Gastrocnemius medialis (tissue), 4 donors: ENCODE measurements around the gene PPM1J. TPM values are rescaled to one million over a fixed set of nuclear protein-coding genes. Genes with fewer than 3 reads are reported as not detected.
A peak's percentile ranks its signal among the peaks of the same experiment; 100 is the strongest.

ENCODE experiments used
- ATAC-seq, 2 donors: fragments of 150-250 bp; one replicate each; pipeline ENCODE4 v1.9.1; 2016
- DNase-seq, 2 donors: peaks; one replicate each; pipeline ENCODE4 v3.0.0-alpha.2; 2019
- H3K27ac ChIP-seq, 4 donors: fragments of 200-600 bp; sonication (generic); 1 replicate in 1 of 4; 2 replicates in 3 of 4; pipeline ENCODE4 v1.5.1; 2016 to 2018; ENCODE audit warnings: mild to moderate bottlenecking in 2 of 4, moderate library complexity in 1 of 4
- H3K27me3 ChIP-seq, 3 donors: fragments of 200-600 bp; sonication (generic) in 2 of 3; 1 replicate in 1 of 3; 2 replicates in 2 of 3; pipeline versions ENCODE4 v1.5.1 to v1.6.0; 2016 to 2019; ENCODE audit warnings: mild to moderate bottlenecking in 1 of 3, moderate library complexity in 1 of 3
- H3K36me3 ChIP-seq, 2 donors: fragments of 200-600 bp; sonication (generic) in 1 of 2; one replicate each; pipeline ENCODE4 v1.5.1; 2017 to 2018
- H3K4me1 ChIP-seq, 2 donors: fragments of 200-600 bp; sonication (generic) in 1 of 2; one replicate each; pipeline ENCODE4 v1.5.1; 2016 to 2017; ENCODE audit warnings: mild to moderate bottlenecking in 2 of 2
- H3K4me3 ChIP-seq, 4 donors: fragments of 200-600 bp; sonication (generic) in 3 of 4; 1 replicate in 1 of 4; 2 replicates in 3 of 4; pipeline ENCODE4 v1.5.1; 2016 to 2019; ENCODE audit warnings: mild to moderate bottlenecking in 2 of 4
- H3K9me3 ChIP-seq, 3 donors: fragments of 200-600 bp; sonication (generic) in 2 of 3; 1 replicate in 1 of 3; 2 replicates in 2 of 3; pipeline ENCODE4 v1.5.1; 2016 to 2019
- CTCF ChIP-seq, 5 experiments: fragments of 450-650 bp in 3 of 5; fragments of 200-600 bp in 2 of 5; sonication (generic) in 2 of 5; IDR thresholded peaks in 4 of 5; conservative IDR thresholded peaks in 1 of 5; 1 replicate in 4 of 5; 2 replicates in 1 of 5; pipeline ENCODE4 v1.5.1; 2016 to 2019; ENCODE audit warnings: antibody characterized with exemption in 5 of 5, mild to moderate bottlenecking in 3 of 5, moderate library complexity in 3 of 5
- POLR2A ChIP-seq, 2 donors: fragments of 450-650 bp; IDR thresholded peaks; one replicate each; pipeline ENCODE4 v1.6.1; 2017; ENCODE audit warnings: antibody characterized with exemption in 2 of 2, mild to moderate bottlenecking in 2 of 2, moderate library complexity in 2 of 2
- in situ Hi-C, 4 donors: fragments of 200-750 bp; cut with MboI; loops; one replicate each; pipeline versions ENCODE4 v1.15.0 to v1.8.0; 2017; ENCODE audit warnings: low sequenced_read_pairs in 4 of 4
- intact Hi-C: fragments of 100-400 bp; cut with DNase I; formaldehyde crosslinking; loops from one replicate; pipeline ENCODE4 v1.15.1; 2023; ENCODE audit warnings: low total_unique reads
- total RNA-seq, 4 donors: library from RNA; depleted of rRNA; stranded (reverse); fragments of >200 nt; gene quantifications; one replicate each; pipeline versions ENCODE4 v1.1.0 to v1.2.3, GENCODE V29; 2016

PPM1J gene
- total RNA-seq, 4 donors from 2014 or later = 4.2 to 5.4 (median 4.8) TPM

GRCh38 chr1:112759228-112759627, 44.1 kb upstream of the PPM1J start:
- intact Hi-C loops = no loop called here
- ATAC-seq (no peak), DNase-seq (no peak)
- H3K27me3 ChIP-seq = peaks cover 0 to 3% (median 0%) of the 10 kb centered on the region in 3 donors
- no peak overlapping the region for H3K27ac ChIP-seq
- TF ChIP-seq CTCF (IDR thresholded peaks at IDR 0.05 in 4 of 5, conservative IDR thresholded peaks at IDR 0.05 in 1 of 5) (no peak), POLR2A (IDR thresholded peaks at IDR 0.05) (no peak)
- in situ Hi-C loops = no loop called here
- no peaks in the 10 kb centered on the region for H3K36me3 ChIP-seq
- H3K4me3 ChIP-seq = no peak overlapping the region
- H3K4me1 ChIP-seq = peaks cover 0 to 4% of the 10 kb centered on the region in 2 donors
- no peaks in the 10 kb centered on the region for H3K9me3 ChIP-seq

- H3K27me3 ChIP-seq = peaks cover 0 to 5% (median 0%) of the 10 kb centered on the region in 3 donors
- H3K27ac ChIP-seq = no peak overlapping the region
- no peak for DNase-seq
- ATAC-seq = no peak
- intact Hi-C loops (no loop called here), in situ Hi-C loops (no loop called here)
- no peaks in the 10 kb centered on the region for H3K4me1 ChIP-seq
- no peak overlapping the region for H3K4me3 ChIP-seq
- no peak for TF ChIP-seq CTCF (IDR thresholded peaks at IDR 0.05 in 4 of 5, conservative IDR thresholded peaks at IDR 0.05 in 1 of 5)
- no peak for TF ChIP-seq POLR2A (IDR thresholded peaks at IDR 0.05)
- H3K36me3 ChIP-seq = no peaks in the 10 kb centered on the region
- no peaks in the 10 kb centered on the region for H3K9me3 ChIP-seq
Measured at GRCh38 chr1:112754116-112754628, 39.0 kb upstream of the PPM1J start.

- H3K27ac ChIP-seq = no peak overlapping the region
- H3K27me3 ChIP-seq = peaks cover 14 to 22% (median 19%) of the 10 kb centered on the region in 3 donors
- DNase-seq (no peak), ATAC-seq (no peak)
- no peaks in the 10 kb centered on the region for H3K9me3 ChIP-seq
- no peak for TF ChIP-seq POLR2A (IDR thresholded peaks at IDR 0.05)
- TF ChIP-seq CTCF (IDR thresholded peaks at IDR 0.05 in 4 of 5, conservative IDR thresholded peaks at IDR 0.05 in 1 of 5) = no peak
- no peak overlapping the region for H3K4me3 ChIP-seq
- intact Hi-C loops (no loop called here), in situ Hi-C loops (loop anchor here in 1 of 4 donors (25.0 kb wide), 1 partner anchor 314 kb away; the partner anchor contains the start of gene LRIG2)
- H3K36me3 ChIP-seq = no peaks in the 10 kb centered on the region
- no peaks in the 10 kb centered on the region for H3K4me1 ChIP-seq
Measured at GRCh38 chr1:112748396-112748795, 33.3 kb upstream of the PPM1J start.

- TF ChIP-seq CTCF (IDR thresholded peaks at IDR 0.05 in 4 of 5, conservative IDR thresholded peaks at IDR 0.05 in 1 of 5) (no peak), POLR2A (IDR thresholded peaks at IDR 0.05) (no peak)
- no peaks in the 10 kb centered on the region for H3K4me1 ChIP-seq
- DNase-seq (no peak), ATAC-seq (no peak)
- intact Hi-C loops = no loop called here
- no peaks in the 10 kb centered on the region for H3K9me3 ChIP-seq
- no peaks in the 10 kb centered on the region for H3K36me3 ChIP-seq
- no peak overlapping the region for H3K27ac ChIP-seq
- H3K4me3 ChIP-seq = peak overlapping the region in 3 of 4 donors; percentile 27 to 40 (median 28)
- in situ Hi-C loops = loop anchor here in 1 of 4 donors (25.0 kb wide), 1 partner anchor 318 kb away; the partner anchor contains the start of gene LRIG2
- H3K27me3 ChIP-seq = peaks cover 23 to 36% (median 36%) of the 10 kb centered on the region in 3 donors
Measured at GRCh38 chr1:112744009-112744578, 29.0 kb upstream of the PPM1J start.
